ENCODE measurements around the gene ENTPD1.

- TF ChIP-seq CTCF (IDR thresholded peaks at IDR 0.05) (no peak), POLR2AphosphoS5 (IDR thresholded peaks at IDR 0.05) (no peak), POLR2A (IDR thresholded peaks at IDR 0.05) (no peak), EP300 (IDR thresholded peaks at IDR 0.05) (no peak)
Measured at GRCh38 chr10:95873651-95874050, 117.7 kb downstream of the ENTPD1 start.
